NCI-H748 (cell line): Measurements from ENCODE around the gene MSMO1.
"Not testable (repeated sequence)": the region's sequence is repeated elsewhere in the genome, so short reads cannot be mapped to it uniquely, and the experiment has no call there.

ENCODE experiments used
- DNase-seq: peaks from one replicate; lab custom pipeline; 2025; ENCODE audit not compliant: unreplicated experiment; lab: John Stamatoyannopoulos, UW

The MSMO1 gene

DNA sequence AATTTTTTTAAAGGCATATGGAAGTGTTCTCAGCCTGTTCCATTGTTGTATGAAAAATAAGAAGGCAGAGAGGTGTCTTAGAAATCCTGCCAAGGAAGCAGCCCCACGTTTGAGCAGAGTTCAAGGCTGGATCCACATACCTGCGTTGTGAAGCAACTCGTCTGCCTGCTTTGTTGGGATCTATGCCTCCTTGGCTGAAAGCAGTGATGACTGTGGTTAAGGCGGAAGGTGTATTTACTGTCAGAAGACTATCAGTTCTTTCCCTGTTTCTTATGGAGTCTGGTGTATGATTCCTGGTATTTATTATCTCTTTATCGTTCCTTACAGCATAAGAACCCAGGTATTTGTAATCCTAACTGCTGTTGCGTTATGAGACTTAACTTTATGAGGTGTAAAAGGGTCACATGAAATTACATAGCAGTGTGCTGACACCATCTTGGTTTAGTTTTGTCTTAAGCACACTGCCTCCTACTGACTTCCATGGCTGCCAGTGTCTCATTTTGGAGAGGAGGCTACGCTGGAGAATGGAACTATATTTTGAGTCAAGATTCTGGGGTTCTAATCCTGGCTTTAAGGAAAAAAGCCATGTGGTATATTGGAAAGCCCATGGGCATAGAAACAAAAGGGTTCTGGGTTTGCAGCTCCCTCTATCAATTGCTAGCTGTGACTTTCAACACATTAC lies 3.1 kb upstream of the MSMO1 start:
- no peak for DNase-seq

DNA sequence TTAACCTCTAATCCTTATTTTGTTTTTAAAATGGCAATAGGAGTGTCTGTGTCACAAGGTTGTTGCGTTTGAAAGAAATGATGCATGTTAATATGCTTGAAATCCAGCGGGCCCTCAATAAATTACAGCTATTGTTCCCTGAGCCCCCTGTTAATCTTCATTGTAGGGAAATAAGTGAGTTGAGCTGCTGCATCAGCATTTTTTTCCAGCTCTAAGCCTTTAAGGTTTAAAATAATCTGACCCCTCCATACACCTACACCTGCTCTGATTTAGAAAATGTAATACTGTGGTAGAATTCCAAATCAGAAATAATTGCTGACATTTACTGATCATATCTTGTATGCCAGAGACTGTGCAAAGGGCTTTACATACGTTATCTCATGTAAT lies 2.6 kb upstream of the MSMO1 start:
- no peak for DNase-seq

DNA sequence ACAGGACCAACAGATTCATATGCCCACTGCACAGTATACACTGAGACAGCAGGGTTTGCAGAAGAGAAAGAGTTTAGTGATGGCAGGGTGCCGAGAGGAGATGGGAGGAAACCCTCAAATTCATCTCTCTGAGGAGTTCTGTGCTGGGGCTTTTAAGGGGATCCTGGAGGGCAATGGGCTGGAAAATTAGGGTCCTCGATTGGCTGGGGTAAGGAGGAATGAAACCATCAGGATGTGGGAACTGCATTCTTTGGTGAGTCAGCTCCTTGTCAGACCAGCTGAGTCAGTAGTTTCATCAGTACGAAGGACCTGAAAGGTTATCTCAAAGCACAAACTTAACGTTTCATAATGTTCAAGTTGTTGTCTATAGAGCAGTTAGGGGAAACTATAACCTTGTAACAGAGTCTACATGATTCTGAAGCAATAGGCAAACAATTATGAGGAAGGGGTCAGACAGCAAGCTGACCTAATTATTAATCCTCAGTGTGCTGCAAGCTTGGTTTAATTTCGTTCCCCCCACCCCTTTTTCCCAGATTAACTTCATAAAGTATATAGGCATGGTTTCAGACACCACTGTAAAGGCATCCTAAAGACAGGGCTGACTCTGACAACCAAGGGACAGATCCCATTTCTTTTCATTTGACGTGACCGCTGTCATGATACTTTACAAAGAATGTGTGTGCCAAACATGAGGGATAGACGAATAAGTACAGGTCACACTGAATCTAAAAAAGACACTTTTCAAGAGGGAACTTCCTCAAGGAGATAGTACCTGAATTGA lies 1.5 kb upstream of the MSMO1 start:
- DNase-seq, result no peak

DNA sequence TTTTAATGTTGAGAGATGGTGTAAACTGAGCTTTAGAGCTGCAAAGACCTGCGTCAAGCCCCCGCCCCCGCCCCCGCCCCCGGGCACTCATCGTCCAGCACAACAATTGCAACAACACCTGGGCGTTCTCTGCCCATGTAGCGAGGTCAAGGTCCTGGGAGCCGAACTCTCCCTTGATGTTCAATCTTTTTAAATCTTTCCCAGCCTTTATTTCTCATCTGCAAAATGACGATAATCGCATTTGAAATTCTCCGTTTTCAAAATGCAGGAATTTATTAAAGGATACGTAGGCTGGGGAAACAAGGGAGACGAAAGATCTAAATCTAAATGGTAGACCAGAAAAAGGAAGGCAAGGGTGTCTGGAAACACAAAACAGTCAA lies 648 bp upstream of the MSMO1 start:
- DNase-seq, result peak; percentile 57

DNA sequence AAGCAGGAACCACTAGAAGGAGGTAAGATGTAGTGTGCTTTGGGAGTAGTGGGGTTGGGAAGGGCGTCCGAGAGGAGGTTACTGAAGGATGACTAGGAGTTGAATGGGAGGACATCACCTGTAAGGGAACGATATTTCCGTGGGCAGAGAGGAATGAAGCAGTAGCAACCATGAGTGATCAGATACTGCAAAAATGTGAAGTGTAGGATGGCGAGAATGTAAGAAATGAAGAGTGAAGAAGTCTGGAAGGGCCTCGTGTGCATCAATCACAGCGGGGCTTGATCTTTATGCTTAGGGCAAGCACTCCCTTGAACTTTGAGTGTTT lies 594 bp downstream of the MSMO1 start:
- no peak for DNase-seq

DNA sequence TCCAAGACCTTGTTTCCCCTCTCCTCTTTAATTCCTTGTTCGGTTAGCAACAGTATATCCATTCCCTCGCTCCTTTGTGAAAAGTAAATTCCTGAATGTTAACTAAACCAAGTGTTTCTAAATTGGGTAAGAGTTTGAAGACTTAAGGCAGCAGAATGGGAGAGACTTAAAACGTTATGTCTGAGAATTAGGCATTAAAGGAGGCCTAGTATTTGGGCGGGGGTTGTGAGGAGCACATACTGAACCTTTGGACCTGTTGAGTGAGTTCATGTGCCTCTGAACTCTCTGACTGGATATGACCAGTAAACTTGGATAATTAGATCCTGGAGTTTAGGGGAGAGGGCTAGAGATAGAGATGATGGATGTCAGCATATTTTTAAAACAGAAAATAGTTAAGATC lies 1.2 kb downstream of the MSMO1 start:
- DNase-seq, result no peak

DNA sequence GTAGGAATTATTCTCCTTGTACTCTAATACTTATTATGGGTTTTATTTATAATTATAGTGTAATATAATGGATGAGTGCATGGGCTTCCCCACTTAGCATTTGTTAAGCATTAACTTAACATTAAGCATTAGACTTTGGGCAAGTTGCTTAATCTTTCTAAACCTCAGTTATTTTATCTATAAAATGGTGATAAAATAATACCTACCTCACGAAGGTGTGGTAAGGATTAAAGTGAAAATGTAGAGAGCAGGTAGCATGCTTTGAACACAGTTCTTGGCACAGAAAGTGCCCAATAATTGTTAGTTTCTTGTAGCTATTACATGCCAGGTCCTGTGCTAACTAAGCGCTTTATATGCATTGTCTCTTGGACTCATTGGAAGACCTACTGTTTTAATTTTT lies 2.6 kb downstream of the MSMO1 start:
- no peak for DNase-seq

DNA sequence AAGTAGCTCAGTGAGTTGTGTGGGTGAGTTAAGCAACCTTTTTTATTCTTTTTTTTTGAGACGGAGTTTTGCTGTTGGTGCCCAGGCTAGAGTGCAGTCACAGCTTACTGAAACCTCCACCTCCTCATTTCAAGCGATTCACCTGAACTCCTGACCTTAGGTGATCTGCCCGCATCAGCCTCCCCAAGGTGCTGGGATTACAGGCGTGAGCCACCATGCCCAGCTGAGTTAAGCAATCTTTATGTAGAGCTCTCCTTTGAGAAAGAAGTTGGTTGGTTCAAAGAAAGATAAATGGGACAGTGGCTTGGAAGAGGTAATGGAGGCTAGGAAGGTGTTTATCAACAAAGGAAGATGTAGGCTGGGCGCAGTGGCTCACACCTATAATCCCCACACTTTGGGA lies 3.2 kb downstream of the MSMO1 start:
- no peak for DNase-seq

DNA sequence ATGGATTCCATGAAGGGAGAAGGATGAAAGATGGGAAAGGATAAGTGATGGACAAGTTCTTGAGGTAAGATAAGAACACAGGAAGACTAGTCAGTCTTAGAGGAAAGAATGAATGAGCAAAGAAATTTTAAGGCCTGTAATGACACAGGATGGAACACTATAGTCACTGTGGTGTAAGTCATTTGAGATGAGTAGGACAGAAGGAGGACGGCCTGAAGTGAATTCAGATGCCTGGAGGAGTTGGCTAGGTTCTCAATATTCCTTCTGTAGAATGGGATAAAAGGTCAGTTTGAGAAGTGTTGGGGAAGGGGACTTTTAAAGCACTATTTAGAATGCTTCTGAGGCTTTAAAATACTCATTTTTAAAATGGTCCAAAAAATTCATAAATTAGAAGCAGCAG lies 3.9 kb downstream of the MSMO1 start:
- no peak for DNase-seq

DNA sequence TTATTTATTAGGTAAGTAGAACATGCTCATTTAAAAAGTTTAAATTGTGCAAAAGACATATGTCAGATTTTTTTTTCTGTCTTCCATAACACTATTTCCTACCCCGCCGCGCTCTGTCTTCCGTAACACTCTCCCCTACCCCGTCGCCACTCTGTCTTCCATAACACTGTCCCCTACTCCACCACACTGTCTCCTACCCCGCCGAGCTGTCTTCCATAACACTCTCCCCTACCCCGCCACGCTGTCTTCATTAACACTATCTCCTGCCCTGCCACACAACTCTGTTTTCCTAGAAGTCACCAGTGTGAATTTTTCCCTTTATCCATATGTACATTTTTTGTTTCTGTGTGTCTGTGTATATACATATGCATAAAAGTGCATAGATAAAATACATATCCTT lies 4.4 kb downstream of the MSMO1 start:
- peak; percentile 49 for DNase-seq

DNA sequence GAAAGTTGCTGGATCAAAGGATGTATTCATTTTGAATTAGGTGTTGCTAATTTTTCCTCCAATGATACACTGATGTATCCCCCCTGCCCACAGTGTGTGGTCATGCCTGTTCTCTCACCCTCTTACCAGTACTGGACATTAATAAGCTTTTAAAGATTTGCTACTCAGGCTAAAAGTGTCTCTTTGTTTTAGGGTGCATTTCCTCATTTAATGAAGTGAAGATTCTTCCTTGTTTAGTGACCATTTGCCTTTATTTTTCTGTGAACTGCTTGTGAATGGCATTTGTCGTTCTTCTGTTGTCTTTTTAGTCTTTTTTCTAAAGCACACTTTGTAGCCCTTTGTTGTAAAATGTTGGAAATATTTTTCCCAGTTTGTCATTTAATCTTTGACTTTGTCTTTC lies 5.0 kb downstream of the MSMO1 start:
- DNase-seq, result no peak

DNA sequence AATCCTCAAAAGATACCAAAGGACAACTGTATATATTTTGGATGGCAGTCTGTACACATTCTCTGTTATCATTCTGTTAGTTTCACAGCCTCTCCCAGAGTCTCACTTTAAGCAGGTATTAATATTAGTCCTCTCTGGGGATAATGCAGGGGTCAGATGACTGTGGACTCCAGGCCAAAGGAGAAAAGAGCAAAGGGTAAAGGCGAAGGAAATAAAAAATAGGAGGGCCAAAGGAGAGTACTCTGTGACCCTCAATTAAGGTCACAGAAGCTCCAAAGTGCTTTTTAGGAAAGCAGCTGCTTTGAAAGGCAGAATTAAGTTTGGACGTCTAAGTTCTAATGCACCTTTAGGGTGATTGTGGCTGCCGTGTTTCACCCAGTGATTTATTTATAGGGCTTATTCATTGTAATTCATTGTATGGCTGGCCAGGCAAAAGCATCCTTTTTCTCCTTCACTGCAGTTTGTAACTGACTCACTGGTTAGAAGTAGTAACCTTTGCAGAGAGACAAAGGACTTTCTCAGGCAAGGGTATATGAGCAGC lies 7.8 kb downstream of the MSMO1 start:
- DNase-seq, result no peak

DNA sequence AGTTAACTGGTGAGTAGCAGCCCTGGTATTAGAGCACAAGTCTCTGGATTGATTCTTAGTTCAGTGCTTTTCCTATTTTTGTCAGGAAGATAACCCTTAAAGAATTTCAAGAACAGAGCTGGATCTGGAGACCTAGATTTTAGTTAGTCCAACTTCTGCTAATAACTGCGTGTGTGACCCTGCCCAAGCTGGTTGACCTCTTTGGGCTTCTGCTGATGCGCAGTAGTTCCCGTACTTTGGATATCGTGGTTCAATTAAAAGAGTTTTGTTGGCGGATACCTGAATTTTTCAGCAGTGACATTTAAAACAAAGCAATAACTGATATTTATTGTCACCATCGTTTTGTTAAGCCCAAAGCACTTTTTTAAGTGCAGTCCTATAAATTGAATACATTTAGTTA lies 9.3 kb downstream of the MSMO1 start:
- no peak for DNase-seq

DNA sequence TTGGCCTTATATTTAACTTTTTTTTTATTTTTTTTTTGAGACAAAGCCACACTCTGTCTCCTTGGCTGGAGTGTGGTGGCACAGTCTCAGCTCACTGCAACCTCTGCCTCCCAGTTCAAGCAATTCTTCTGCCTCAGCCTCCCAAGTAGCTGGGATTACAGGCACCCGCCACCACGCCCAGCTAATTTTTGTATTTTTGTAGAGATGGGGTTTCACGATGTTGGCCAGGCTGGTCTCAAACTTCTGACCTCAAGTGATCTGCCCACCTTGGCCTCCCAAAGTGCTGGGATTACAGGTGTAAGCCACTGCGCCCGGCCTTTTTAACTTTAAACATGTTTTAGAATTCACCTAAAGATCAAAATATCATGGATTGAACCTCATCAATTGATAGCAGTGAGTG lies 14.9 kb downstream of the MSMO1 start:
- not testable (repeated sequence) for DNase-seq

DNA sequence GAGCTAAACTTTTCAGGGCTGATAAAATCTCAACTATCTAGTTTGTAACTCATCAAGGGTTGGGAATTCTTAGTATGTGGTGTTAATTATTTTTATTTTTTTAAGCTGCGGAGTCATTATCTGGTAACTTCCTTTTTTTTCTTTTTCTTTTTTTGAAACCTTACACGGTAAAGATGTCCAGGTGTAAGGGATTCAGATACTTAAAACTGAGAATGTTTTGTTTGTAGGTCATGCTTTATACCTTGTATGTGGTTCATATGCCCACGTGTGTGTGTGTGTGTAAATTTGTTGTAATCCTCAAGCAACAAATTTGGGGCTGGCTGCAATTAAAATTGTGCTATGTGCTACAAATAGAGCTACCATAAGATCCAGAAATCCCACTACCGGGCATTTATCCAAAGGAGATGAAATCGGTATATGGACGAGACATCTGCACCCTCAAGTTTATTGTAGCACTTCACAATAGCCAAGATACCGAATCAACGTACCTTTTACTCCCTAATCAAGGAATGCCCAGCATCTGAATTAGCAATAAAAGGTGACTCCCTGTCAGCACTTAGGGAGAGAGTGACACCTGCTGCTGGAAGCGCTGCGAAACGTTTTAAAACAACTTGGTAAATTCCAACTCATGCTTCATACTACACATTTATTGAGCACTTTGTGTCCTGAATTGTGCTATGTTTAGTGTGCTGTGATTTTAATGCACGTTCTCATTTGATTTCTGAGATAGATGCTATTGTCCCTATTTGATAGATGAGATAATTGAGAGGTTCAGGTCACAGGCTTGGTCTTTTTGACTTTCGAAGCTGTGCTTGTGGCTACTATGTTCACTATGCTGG lies 16.1 kb downstream of the MSMO1 start:
- DNase-seq, result peak; percentile 51

DNA sequence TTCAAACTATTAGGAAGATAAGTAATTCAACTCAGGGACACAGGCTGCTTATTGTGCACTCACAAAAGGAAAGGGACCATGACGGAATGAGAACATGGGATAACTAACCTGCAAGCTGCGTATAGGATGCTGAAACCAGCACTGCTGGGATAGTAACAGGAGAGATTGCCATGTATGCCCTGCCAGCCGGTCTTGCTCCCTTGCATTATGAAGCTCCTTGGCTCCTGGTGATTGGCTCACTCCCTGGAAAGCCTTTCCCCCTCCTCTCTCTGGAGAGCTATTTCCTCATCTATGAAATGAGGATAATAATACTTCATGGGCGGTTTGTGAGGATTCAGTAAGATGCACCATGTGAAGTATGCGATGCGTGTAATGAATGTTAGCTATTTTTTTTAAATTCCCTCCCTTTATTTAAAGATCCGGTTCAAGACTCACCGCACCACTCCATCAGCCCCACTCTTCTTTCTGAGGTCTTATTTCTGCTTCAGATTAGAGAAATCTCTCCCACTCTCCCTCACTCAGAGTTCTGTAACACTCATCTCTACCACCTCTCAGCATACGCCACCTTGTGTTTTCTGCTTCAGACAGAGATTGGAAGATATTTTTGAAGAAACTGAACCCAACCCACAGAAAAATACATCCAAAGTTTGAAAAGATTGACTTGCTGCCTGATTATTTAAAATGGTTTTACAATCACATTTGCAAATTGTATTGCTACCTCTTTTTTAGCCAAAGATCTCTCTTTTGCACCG lies 18.4 kb downstream of the MSMO1 start:
- no peak for DNase-seq

DNA sequence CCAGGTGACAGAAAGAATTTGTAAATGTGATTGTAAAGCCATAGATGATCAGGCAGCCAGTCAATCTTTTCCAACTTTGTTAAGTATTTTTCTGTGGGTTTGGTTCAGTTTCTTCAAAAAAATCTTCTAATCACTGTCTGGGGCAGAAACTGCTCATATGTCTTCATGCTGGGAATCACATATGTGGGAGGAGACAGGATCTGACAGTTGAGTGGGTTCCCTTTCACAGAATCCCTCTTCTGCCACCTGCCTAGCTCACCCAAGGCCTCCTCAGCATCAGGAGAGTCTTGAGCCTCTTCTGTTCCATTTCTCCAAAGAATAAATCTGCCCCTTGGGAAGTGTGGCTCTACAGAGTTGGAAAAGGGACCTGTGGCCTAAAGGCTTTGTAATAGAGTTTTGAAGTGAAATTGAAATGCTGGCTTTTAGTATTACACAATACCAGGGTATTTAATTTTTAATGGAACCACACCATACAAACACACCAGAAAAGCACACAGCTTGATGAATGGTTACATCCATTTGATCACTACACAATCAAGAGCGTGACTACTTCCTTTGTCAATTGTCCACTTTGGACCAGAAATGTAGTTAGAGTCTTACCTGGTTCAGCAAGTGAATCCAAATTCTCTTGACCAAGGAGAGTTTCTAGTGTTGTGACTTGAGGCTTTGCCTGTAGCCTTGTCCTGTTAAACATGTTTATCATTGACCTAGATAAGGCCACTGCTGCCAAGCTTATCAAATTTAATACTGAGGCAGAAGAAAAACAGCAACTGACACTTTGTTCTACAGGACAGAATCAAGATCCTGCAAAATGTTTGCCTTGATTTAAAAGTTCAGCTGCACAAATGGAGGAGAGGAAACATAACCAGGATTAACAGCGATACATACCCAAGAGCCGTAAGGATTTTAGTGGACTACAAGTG lies 20.4 kb downstream of the MSMO1 start:
- no peak for DNase-seq

DNA sequence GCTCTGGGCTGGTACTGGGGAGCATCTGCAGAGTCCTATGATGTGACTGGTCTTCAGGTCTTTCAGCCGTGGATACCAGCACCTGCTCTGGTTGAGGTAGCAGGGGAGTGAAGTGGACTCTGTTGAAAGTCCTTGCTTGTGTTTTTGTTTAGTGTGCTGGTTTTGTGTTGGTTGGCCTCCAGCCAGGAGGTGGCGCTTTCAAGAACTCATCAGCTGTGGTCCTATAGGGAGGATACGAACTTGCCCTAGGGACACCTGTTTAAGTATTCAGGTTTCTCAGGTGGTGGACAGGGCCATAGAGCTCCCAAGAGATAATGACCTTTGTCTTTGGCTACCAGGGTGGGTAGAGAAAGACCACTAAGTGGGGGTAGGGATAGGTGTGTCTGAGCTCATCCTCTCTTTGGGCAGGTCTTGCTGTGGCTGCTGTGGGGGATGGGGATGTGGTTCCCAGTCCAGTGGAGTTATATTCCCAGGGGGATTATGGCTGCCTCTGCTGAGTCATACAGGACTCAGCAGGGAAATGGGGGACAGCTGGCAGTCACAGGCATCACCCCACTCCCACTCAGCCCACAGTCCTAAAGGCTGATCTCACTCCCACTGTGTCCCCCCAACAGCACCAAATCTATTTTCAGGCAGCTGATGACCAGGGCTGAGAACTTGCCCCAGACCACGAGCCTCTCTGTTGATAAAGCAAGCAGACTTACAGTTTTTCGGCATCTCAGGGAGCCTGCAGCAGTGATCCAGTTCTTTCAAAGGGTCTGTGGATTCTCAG lies 24.1 kb downstream of the MSMO1 start:
- peak; percentile 8 for DNase-seq

DNA sequence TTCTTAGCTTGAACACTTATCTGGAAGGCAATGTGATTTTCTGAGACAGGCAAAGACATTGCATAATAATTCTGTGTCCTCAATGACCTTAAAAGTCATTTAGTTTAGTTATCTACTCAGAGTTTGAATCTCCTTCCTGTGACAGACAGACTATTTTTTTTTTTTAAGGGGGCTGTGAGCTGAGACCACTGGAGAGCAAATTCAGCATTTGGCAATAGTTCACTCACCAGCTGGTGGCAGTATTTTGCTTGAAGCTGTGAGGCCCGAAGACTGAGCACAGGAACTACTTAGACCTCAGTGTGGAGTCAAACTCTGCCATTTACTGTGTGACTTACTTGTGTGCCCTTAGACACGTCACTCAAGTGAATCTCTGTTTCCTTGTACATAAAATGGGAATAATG lies 28.4 kb downstream of the MSMO1 start:
- DNase-seq, result peak; percentile 71
